Fibroblast of skin of scalp (primary cell): ENCODE results near the gene VSTM5. TPM values are rescaled to one million over a fixed set of nuclear protein-coding genes. Genes with fewer than 3 reads are reported as not detected.
"Not testable (repeated sequence)": the region's sequence is repeated elsewhere in the genome, so short reads cannot be mapped to it uniquely, and the experiment has no call there.

Source experiments
- DNase-seq: peaks from one replicate; pipeline ENCODE4 v3.0.0-alpha.2; 2013
- polyA plus RNA-seq, 2 experiments: library from polyadenylated mRNA; unstranded; fragments of 120-200 nt; gene quantifications; one replicate each; pipeline ENCODE4 v1.2.1, GENCODE V29; 2013; ENCODE audit not compliant: insufficient read length in 2 of 2

VSTM5 gene, protein sequence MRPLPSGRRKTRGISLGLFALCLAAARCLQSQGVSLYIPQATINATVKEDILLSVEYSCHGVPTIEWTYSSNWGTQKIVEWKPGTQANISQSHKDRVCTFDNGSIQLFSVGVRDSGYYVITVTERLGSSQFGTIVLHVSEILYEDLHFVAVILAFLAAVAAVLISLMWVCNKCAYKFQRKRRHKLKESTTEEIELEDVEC
- 0.49 TPM for polyA plus RNA-seq (2013, experiment 1 of 2; ENCODE audit: insufficient read length)
- polyA plus RNA-seq (2013, experiment 2 of 2; ENCODE audit: insufficient read length) = 0.64 TPM

DNA sequence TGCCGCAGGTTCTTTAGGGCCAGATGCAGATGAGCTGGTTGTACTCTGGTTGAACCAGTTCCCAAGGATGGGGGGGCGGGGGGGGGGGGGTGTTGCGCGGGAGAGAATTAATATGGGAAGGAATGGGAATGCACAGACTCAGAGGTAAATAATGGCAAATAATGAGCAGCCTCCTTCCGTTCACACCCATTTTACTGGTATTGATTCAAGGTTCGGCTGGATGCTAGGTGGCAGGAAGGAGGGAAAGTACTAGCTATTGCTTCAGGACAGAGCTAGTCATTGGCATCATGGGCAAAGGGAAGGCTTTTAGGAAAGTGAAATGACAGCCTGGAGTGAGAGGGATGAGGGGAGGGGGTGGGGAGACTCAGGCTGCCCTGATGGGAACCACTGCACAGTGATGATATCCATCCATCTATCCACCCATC lies at the start of gene VSTM5:
Gene VSTM5, minus strand, starts transcription at position 25 of the 425 bp plus-strand sequence. CDS start 116 bp downstream, outside the sequence.
- no peak for DNase-seq

DNA sequence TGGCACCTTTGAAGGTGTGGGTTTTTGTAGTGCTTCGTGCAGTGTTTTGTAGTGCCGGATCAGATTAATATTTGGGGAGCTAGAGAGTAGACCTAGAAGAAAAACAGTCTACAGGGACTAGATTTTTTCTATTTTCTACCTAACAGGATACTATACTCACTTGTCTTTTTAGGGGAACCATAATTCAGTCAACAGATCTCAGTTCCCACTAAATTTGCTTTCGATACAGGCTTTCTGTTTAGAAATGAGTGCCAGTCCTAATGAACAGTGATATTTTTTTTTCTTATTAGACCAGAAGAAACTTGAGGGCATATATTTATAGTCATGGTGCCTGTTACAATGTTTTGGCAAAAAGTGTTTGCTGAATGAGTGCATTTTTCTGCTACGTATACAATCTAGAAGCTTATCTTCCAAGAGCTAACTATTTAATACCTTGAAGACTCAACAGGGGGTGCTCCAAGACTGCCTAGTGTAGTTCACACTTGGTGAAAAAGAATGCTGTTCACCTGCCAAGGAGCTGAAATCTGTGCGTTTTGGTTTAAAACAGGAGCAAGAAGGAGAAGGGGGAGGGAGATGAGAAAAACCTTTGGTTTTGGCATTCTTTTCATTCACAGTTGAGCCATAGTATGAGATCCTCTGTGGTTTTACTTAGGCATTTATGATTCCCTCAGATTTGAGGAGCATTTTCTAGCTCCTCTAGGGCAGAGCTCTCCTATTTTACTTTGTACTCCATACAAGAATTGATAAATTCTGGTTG lies 44.9 kb upstream of the VSTM5 start:
- DNase-seq = peak; percentile 81

DNA sequence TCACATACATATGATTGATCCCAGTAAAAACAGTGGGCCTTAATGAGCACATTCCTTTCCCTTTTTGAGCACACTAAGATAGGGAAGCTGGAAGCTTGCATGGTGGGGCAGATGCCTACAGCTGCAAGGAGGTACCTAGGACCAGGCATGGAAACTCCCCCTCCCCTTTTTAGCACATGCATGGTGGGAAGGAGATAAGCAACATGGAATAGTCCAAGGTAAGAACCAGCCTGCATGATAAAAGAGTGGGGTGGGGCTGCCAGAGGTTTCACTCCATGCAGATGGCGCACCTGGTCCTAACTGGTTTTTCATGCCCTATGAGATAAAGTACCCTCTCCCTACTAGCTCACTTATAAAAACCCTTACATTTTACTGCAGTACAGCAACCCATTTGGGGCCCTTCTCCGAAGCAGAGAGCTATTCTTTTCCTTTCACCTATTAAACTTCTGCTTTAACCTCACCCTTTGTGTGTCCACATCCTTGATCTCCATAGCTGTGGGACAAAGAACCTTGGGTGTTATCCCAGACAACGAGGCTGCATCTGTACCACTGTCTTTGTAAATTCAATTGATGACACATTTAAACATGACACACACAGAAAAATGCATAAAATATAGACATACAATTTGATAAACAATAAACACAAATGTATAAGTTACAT lies 40.1 kb upstream of the VSTM5 start:
- DNase-seq = no peak

DNA sequence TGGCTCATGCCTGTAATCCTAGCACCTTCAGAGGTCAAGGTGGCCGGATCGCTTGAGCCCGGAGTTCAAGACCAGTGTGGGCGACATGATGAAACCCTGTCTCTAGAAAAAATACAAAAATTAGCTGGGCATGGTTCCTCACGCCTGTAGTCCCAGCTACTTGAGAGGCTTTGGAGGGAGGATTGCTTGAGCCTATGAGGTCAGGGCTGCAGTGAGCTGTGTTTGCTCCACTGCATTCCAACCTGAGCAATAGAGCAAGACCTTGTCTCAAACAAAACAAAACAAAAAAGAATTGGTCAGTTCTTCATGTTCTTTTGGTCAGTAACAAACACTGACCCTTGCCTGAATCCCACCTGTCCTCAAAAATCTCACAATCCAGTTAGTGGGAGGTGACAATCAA lies 36.7 kb upstream of the VSTM5 start:
- DNase-seq = no peak

- not testable (repeated sequence) for DNase-seq
These were observed 28.7 kb upstream of the VSTM5 start for GRCh38 chr11:93879114-93879513.

GRCh38 chr11:93875637-93876036 lies 25.2 kb upstream of the VSTM5 start:
- no peak for DNase-seq

GRCh38 chr11:93871526-93871925 lies 21.1 kb upstream of the VSTM5 start:
- DNase-seq = no peak

- DNase-seq = no peak
These were observed 20.2 kb upstream of the VSTM5 start for GRCh38 chr11:93870616-93871015.

GRCh38 chr11:93869830-93870229 lies 19.4 kb upstream of the VSTM5 start:
- DNase-seq = no peak

- not testable (repeated sequence) for DNase-seq
These were observed 18.0 kb upstream of the VSTM5 start for GRCh38 chr11:93868404-93868803.

- peak; percentile 64 for DNase-seq
These were observed 11.4 kb upstream of the VSTM5 start for GRCh38 chr11:93861808-93862207.

DNA sequence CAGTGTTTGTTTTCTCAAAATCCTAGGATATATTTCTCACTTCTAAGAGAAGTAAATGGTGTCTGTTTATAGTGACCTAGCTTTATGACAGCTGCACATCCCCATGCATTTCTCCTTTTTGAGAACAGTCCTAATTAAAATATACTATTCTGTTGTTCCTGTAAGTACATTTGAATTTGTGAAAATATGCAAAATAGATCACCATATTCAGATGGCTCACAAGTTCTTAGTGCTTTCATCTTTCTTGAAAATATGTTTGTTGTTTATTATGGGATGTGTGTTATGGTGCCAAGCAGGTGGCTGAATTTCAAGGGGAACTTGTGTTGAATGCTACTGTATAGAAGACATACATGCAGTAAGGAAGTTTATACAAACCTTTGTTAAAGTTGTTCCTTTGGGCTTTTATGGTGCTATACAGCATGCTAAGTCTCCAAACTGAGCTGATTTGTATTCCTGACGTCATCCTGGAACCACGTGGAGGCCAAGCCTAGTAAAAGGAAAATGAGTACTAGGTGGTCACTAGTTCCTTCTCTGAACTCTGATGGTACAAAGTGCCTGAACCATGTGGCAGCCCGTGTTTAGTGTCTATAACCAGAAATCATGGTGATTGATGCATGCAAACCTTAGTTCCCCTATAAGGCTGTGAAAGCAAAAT lies 7.8 kb upstream of the VSTM5 start:
- no peak for DNase-seq

DNA sequence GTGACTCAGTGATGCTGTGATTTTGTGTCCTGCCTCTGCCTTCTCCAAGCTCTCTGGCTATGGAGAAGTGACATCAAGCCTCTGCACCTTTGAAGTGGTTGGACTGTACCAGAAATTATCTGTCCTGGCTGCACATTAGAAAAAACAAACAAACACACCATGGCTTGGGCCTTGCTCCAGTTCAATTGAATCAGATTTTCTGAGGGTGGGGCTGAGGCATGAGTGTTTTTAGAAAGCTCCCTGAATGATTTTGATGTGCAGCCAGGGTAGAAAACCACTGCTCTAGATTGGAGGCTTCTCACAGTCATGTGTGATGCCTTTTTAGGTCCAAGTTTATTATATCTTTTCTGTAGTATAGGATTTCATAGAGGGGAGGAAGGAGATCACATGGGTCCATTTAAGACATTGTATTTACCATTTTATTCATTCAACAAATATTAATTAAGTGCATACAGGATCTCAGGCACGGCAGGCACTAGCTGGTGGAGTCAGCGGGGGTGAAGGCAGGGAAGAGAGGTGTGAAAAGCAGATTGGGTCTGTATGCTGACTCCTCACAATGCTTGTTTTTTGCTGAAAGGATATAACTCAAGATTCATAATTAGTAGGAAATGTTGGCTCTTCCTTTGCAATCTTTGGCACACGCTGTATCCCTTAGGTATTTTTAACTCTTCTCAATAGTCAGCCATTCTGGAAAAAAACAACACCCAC lies 7.1 kb upstream of the VSTM5 start:
- no peak for DNase-seq

GRCh38 chr11:93852242-93852641 lies 1.8 kb upstream of the VSTM5 start:
- DNase-seq = no peak

- DNase-seq = peak; percentile 40
These were observed 446 bp downstream of the VSTM5 start for GRCh38 chr11:93849751-93850593.

- no peak for DNase-seq
These were observed 1.2 kb downstream of the VSTM5 start for GRCh38 chr11:93849201-93849600.

DNA sequence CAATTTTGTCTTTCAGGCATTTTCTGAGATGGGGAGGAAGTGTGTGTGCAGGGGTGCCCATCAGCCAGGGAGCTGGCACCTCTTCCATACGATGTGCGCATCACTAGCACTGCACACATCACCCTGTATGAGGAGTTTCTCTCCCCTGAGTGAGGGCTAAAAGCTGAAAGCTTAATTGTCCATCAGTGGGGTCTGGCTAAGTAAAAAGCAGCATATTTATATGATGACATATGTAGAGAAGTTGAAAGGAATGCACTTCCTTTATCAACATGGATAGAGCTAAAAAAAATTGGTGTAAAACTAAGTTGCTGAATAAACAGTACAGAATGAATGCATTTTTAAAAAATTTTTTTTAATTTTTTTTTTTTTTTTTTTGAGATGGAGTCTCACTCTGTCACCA lies 4.0 kb downstream of the VSTM5 start:
- peak; percentile 77 for DNase-seq

DNA sequence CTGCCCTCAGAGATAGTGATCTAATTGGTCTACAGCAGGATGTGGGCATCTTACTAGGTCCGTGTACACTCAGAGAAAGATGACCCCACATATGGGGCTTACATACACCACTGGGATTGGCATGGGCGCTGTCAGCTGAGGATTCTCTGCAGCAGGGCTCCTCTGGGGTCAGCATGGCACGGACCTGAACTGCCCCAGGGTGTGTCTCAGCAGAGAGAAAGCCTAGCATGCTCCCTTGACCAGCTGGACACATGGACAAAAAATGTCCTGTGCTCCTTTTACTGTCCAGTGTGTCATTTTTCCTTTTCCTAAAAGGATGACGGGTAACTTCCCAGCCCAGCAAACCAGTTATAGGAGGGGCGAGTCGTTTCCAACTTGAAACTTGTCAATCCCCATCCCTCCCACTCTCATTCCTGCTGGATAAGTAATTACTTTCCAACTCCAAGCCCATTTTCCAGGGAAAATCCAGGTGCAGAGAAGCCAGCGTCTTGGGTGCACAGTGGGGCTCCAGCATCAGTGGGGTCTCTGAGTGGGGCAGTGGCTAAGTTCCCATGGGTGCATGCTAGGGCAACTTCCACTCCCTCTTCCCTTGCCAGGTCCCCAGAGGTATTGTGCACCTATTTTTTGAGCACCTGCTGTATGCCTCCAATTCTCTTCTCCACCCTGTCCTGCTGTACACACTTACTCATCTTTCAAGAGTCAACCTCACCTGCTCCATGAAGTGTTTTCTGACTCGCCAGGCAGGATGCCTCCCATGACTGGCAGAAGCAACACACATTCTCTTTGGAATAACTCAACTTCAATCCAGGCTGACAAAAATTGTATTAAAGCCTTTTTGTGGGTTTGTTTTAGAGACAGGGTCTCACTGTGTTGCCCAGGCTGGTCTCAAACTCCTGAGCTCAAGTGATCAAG lies 5.0 kb downstream of the VSTM5 start:
- peak; percentile 22 for DNase-seq

- DNase-seq = no peak
These were observed 5.8 kb downstream of the VSTM5 start for GRCh38 chr11:93844568-93844967.

- no peak for DNase-seq
These were observed 6.5 kb downstream of the VSTM5 start for GRCh38 chr11:93843906-93844305.
